Mesothelial cell of epicardium (in vitro differentiated cells): ENCODE measurements around the gene SLC16A6. TPM values are rescaled to one million over a fixed set of nuclear protein-coding genes. Genes with fewer than 3 reads are reported as not detected.

Source experiments
- DNase-seq, 2 experiments: peaks; one replicate each; pipeline ENCODE4 v3.0.0; 2021; ENCODE audit warnings: low spot score in 2 of 2; ENCODE audit not compliant: unreplicated experiment in 2 of 2
- H3K27ac Mint-ChIP-seq: 2 replicates; pipeline ENCODE4 v1.8.0; 2021; ENCODE audit warnings: mixed read lengths
- H3K27me3 Mint-ChIP-seq: 2 replicates; pipeline ENCODE4 v1.8.0; 2021; ENCODE audit warnings: low read depth, mixed read lengths
- H3K36me3 Mint-ChIP-seq: 2 replicates; pipeline ENCODE4 v1.8.0; 2021; ENCODE audit warnings: mixed read lengths
- H3K4me1 Mint-ChIP-seq: 2 replicates; pipeline ENCODE4 v1.8.0; 2021; ENCODE audit warnings: mixed read lengths
- H3K4me3 Mint-ChIP-seq: 2 replicates; pipeline ENCODE4 v1.8.0; 2021; ENCODE audit warnings: mild to moderate bottlenecking, moderate library complexity, mixed read lengths
- H3K9me3 Mint-ChIP-seq: 2 replicates; pipeline ENCODE4 v1.8.0; 2021; ENCODE audit warnings: mixed read lengths
- total RNA-seq: library from RNA; stranded (reverse); gene quantifications from 3 replicates; pipeline ENCODE4 v1.2.1, GENCODE V29; 2021
- TF ChIP-seq, protein P1 (sequence below): fragments of 200-600 bp; sonication (generic); IDR thresholded peaks from one replicate; pipeline ENCODE4 v1.5.0; 2021; ENCODE audit warnings: antibody characterized with exemption; ENCODE audit not compliant: unreplicated experiment

SLC16A6 gene
- total RNA-seq, 1 donor from 2014 or later: 1.3 TPM

DNA sequence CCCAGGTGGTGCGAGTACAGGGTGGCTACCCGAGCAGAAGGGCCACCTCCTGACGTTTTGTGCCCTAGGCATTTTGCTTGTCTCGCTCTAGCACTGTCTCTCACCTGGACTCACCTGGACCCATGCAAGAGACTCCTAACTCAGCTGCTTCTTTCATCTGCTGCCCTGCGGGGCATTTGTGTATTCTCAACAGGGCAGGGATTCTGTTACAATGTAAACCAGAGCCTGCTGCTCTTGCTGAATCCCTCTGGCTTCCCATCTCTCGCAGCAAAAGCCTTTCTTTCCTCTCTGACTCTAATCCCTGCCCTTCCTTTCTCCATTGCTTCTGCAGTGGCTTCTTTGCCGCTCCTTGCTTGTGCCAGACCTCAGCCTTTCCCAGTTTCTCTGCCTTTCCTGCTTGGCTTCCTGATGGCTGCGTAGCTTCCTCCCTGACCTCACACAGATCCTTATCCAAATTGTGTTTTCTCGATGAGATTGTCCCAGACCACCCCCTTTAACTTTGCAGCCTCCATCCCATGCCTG, 10.6 kb upstream of the SLC16A6 start:
- DNase-seq: no peak
- TF ChIP-seq, protein P1, sequence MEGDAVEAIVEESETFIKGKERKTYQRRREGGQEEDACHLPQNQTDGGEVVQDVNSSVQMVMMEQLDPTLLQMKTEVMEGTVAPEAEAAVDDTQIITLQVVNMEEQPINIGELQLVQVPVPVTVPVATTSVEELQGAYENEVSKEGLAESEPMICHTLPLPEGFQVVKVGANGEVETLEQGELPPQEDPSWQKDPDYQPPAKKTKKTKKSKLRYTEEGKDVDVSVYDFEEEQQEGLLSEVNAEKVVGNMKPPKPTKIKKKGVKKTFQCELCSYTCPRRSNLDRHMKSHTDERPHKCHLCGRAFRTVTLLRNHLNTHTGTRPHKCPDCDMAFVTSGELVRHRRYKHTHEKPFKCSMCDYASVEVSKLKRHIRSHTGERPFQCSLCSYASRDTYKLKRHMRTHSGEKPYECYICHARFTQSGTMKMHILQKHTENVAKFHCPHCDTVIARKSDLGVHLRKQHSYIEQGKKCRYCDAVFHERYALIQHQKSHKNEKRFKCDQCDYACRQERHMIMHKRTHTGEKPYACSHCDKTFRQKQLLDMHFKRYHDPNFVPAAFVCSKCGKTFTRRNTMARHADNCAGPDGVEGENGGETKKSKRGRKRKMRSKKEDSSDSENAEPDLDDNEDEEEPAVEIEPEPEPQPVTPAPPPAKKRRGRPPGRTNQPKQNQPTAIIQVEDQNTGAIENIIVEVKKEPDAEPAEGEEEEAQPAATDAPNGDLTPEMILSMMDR: no peak
- H3K4me1 Mint-ChIP-seq: no peaks in the 10 kb centered on the region
- H3K4me3 Mint-ChIP-seq: no peak overlapping the region
- no peak overlapping the region for H3K27ac Mint-ChIP-seq
- H3K27me3 Mint-ChIP-seq: no peaks in the 10 kb centered on the region
- H3K9me3 Mint-ChIP-seq: no peaks in the 10 kb centered on the region
- H3K36me3 Mint-ChIP-seq: no peaks in the 10 kb centered on the region

DNA sequence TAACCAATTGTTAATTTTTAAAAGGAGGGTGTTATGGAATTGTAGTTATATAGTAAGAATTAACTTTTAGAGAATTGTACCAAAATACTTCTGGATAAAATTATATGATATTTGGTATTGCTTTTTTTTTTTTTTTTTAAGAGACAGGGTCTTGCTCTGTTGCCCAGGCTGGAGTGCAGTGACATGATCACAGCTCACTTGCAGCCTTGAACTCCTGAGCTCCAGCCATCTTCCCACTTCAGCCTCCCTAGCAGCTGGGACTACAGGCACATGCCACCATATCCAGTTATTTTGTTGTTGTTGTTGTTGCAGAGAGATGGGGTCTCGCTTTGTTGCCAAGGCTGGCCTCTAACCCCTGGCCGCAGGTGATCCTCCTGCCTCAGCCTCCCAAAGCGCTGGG, 8.9 kb upstream of the SLC16A6 start:
- no peak for DNase-seq
- Mint-ChIP-seq H3K9me3 (no peaks in the 10 kb centered on the region), H3K27me3 (no peaks in the 10 kb centered on the region), H3K36me3 (no peaks in the 10 kb centered on the region), H3K27ac (no peak overlapping the region), H3K4me1 (no peaks in the 10 kb centered on the region), H3K4me3 (no peak overlapping the region)
- TF ChIP-seq, protein P1: no peak

DNA sequence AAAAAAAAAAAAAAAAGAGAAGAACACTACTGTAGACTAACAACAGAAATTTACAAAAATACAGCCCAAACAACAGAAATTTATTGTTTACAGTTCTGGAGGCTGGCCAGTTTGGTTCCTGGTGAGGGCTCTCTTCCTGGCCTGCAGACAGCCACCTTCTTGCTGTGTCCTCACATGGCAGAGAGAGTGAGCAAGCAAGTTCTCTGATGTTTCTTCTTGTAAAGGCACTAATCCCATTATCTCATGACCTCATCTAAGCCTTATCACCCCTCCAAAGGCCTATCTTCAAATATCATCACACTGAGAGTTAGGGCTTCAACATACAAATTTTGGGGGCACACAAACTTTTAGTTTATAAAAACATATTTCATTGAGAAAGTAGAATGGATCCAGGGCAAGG, 7.7 kb upstream of the SLC16A6 start:
- Mint-ChIP-seq H3K9me3 (no peaks in the 10 kb centered on the region), H3K36me3 (no peaks in the 10 kb centered on the region), H3K4me3 (no peak overlapping the region), H3K27ac (no peak overlapping the region), H3K4me1 (no peaks in the 10 kb centered on the region), H3K27me3 (peaks cover 9% of the 10 kb centered on the region)
- DNase-seq: no peak
- TF ChIP-seq, protein P1: no peak

DNA sequence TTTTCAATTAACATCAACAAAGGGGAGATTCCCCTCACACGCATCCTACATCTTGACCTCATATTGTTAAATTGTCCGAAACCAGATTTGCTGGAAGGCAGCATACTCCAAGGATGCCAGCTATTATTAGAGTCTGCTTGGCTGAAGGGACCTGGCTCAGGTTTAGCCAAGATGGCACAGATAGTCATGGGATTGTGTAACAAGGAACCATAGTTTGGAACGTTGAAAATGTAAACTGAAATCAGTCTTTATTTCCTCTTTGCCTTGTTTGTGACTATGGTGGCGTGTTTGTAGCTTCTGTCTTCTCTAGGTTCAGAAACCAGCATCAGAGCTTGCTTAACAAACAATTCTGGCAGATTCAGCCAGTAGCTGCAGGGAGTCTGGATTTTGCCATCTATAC, 6.3 kb upstream of the SLC16A6 start:
- TF ChIP-seq, protein P1: no peak
- peaks cover 6% of the 10 kb centered on the region for H3K4me1 Mint-ChIP-seq
- no peak for DNase-seq
- no peak overlapping the region for H3K27ac Mint-ChIP-seq
- H3K9me3 Mint-ChIP-seq: no peaks in the 10 kb centered on the region
- H3K4me3 Mint-ChIP-seq: no peak overlapping the region
- H3K27me3 Mint-ChIP-seq: peaks cover 20% of the 10 kb centered on the region
- no peaks in the 10 kb centered on the region for H3K36me3 Mint-ChIP-seq

DNA sequence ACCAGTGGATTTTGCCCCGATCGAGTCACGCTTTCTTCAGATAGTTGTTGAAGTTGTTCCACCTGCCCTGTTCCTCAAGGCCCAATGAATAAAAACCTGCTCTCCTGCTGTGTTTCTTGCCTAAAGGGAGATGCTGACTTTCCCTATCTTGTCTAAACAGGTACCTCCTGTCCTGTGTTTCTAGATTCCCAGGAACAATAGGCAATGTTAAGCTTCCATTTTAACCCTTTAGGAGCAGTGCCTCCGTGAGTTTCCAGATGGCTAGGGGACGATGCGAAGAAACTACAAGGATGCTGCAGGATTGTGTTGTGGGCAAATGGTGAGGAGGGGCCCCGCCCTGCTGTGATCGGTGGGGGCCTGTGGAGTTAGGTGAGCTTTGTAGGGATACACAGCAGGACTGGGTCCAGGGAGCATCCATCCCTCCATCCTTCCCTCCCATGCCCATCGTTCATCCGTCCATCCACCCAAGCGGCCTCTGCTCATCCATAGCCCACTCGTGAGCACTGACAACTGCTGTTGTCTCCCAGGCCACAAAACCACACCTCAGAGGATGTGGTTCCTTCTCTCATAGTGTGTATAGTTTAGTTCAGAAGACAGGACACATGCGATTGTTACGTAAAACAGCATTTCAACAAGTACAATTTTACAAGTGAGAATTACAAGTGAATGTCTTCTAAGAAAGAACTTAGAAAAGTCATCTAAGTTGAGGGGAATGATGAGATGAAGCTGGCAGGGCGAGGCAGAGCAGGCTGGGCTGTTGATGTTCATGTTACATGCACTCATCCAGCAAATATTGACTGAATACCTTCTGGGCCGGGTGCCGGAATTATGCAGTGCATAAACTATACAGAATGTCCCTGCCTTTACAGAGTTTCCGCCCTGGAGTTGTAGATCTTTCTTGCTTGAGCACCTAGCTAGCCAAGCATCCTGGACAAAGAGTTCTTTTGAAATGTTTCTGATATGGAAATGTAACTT, 5.6 kb upstream of the SLC16A6 start:
- H3K4me1 Mint-ChIP-seq: peaks cover 6% of the 10 kb centered on the region
- no peak overlapping the region for H3K4me3 Mint-ChIP-seq
- no peak overlapping the region for H3K27ac Mint-ChIP-seq
- DNase-seq: no peak
- no peaks in the 10 kb centered on the region for H3K36me3 Mint-ChIP-seq
- H3K9me3 Mint-ChIP-seq: no peaks in the 10 kb centered on the region
- H3K27me3 Mint-ChIP-seq: peaks cover 22% of the 10 kb centered on the region
- TF ChIP-seq, protein P1: no peak
